ENCODE data around the gene MRO. TPM values are rescaled to one million over a fixed set of nuclear protein-coding genes. Genes with fewer than 3 reads are reported as not detected.

Gene MRO
- total and polyA plus RNA-seq, 2 of the 8 experiments (the other 6 are each of a cell fraction or from before 2014, with no cell fraction given): 0.65 to 1.0 TPM

DNA sequence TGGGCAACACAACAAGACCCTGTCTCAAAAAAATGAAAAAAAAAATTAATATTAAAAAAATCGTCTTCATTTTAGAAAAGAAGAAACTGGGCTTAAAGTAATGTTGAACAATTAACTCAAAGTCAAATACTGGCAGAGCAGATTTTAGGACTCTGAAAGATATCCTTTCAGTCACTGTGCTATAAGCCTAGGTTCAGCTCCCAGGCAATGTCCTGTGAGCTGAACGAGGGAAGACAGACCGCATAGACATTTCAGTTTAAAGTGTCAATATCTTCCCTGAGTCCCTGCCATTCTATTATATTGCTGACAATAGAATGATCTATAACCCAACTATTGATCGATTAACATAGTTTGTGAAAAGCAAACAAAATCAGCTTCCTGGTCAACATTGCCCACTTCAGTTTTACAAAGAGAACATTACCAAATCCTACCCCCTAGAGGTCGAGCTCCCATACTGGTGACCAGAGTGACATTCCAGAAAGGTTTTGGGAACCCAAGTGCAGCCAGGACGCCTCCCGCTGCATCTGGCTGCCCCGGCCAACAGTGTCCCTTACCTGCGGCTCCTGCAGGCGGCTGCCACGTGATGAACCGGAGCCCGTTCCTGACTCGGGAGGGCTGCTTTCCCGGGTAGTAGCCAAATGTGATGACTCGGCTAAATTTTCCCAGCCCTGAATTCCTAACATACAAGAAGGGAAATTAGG, 639 bp downstream of the MRO start (continued):
- TF ChIP-seq CBX8 (IDR thresholded peaks at IDR 0.05; ENCODE audit: borderline replicate concordance, low read depth, low read length) (no peak), MAFK (IDR thresholded peaks at IDR 0.05; ENCODE audit: low read depth, low read length) (peak; percentile 98), JUND (IDR thresholded peaks at IDR 0.05; ENCODE audit: low read length) (no peak), ZNF274 (IDR thresholded peaks at IDR 0.05; ENCODE audit: borderline replicate concordance, extremely low read depth, low read length) (no peak), SAP30 (IDR thresholded peaks at IDR 0.05; ENCODE audit: insufficient read depth, insufficient replicate concordance, low read length) (no peak), TAF7 (optimal IDR thresholded peaks at IDR 0.05; ENCODE audit: borderline replicate concordance, low read depth, low read length) (no peak), TEAD4 (IDR thresholded peaks at IDR 0.05; ENCODE audit: low read depth, low read length) (peak; percentile 57; the same call in 1 of the 2 replicates), TAF1 (IDR thresholded peaks at IDR 0.05; ENCODE audit: low read depth, low read length) (no peak)
- TF ChIP-seq, protein P1, sequence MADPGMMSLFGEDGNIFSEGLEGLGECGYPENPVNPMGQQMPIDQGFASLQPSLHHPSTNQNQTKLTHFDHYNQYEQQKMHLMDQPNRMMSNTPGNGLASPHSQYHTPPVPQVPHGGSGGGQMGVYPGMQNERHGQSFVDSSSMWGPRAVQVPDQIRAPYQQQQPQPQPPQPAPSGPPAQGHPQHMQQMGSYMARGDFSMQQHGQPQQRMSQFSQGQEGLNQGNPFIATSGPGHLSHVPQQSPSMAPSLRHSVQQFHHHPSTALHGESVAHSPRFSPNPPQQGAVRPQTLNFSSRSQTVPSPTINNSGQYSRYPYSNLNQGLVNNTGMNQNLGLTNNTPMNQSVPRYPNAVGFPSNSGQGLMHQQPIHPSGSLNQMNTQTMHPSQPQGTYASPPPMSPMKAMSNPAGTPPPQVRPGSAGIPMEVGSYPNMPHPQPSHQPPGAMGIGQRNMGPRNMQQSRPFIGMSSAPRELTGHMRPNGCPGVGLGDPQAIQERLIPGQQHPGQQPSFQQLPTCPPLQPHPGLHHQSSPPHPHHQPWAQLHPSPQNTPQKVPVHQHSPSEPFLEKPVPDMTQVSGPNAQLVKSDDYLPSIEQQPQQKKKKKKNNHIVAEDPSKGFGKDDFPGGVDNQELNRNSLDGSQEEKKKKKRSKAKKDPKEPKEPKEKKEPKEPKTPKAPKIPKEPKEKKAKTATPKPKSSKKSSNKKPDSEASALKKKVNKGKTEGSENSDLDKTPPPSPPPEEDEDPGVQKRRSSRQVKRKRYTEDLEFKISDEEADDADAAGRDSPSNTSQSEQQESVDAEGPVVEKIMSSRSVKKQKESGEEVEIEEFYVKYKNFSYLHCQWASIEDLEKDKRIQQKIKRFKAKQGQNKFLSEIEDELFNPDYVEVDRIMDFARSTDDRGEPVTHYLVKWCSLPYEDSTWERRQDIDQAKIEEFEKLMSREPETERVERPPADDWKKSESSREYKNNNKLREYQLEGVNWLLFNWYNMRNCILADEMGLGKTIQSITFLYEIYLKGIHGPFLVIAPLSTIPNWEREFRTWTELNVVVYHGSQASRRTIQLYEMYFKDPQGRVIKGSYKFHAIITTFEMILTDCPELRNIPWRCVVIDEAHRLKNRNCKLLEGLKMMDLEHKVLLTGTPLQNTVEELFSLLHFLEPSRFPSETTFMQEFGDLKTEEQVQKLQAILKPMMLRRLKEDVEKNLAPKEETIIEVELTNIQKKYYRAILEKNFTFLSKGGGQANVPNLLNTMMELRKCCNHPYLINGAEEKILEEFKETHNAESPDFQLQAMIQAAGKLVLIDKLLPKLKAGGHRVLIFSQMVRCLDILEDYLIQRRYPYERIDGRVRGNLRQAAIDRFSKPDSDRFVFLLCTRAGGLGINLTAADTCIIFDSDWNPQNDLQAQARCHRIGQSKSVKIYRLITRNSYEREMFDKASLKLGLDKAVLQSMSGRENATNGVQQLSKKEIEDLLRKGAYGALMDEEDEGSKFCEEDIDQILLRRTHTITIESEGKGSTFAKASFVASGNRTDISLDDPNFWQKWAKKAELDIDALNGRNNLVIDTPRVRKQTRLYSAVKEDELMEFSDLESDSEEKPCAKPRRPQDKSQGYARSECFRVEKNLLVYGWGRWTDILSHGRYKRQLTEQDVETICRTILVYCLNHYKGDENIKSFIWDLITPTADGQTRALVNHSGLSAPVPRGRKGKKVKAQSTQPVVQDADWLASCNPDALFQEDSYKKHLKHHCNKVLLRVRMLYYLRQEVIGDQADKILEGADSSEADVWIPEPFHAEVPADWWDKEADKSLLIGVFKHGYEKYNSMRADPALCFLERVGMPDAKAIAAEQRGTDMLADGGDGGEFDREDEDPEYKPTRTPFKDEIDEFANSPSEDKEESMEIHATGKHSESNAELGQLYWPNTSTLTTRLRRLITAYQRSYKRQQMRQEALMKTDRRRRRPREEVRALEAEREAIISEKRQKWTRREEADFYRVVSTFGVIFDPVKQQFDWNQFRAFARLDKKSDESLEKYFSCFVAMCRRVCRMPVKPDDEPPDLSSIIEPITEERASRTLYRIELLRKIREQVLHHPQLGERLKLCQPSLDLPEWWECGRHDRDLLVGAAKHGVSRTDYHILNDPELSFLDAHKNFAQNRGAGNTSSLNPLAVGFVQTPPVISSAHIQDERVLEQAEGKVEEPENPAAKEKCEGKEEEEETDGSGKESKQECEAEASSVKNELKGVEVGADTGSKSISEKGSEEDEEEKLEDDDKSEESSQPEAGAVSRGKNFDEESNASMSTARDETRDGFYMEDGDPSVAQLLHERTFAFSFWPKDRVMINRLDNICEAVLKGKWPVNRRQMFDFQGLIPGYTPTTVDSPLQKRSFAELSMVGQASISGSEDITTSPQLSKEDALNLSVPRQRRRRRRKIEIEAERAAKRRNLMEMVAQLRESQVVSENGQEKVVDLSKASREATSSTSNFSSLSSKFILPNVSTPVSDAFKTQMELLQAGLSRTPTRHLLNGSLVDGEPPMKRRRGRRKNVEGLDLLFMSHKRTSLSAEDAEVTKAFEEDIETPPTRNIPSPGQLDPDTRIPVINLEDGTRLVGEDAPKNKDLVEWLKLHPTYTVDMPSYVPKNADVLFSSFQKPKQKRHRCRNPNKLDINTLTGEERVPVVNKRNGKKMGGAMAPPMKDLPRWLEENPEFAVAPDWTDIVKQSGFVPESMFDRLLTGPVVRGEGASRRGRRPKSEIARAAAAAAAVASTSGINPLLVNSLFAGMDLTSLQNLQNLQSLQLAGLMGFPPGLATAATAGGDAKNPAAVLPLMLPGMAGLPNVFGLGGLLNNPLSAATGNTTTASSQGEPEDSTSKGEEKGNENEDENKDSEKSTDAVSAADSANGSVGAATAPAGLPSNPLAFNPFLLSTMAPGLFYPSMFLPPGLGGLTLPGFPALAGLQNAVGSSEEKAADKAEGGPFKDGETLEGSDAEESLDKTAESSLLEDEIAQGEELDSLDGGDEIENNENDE (IDR thresholded peaks at IDR 0.05; ENCODE audit: insufficient replicate concordance, low read length): no peak
- TF ChIP-seq, protein P2, sequence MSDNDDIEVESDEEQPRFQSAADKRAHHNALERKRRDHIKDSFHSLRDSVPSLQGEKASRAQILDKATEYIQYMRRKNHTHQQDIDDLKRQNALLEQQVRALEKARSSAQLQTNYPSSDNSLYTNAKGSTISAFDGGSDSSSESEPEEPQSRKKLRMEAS (IDR thresholded peaks at IDR 0.05): peak; percentile 86
